ENCODE results near the gene PGBD2.
"Not testable (repeated sequence)": the region's sequence is repeated elsewhere in the genome, so short reads cannot be mapped to it uniquely, and the experiment has no call there.

- TF ChIP-seq CTCF (optimal IDR thresholded peaks at IDR 0.05 in 1 of 3, IDR thresholded peaks at IDR 0.05 in 1 of 3, conservative IDR thresholded peaks at IDR 0.05 in 1 of 3; ENCODE audit: extremely low read depth in 1 of 3, insufficient read depth in 2 of 3, low read length in 3 of 3); EZH2 (IDR thresholded peaks at IDR 0.05; ENCODE audit: low read length): not testable (repeated sequence)
These were observed 39.4 kb downstream of the PGBD2 start for GRCh38 chr1:248945453-248945852.

Data from keratinocyte (primary cell).